H1 (cell line): ENCODE data around the gene GPR180. TPM values are rescaled to one million over a fixed set of nuclear protein-coding genes. Genes with fewer than 3 reads are reported as not detected.

Experiments
- CTCF ChIA-PET: fragments of 300-600 bp; sonication (Branson Sonifier 250); formaldehyde crosslinking; loops from one replicate; lab custom pipeline; 2021; ENCODE audit not compliant: partially characterized antibody; lab: Charles Lee
- POLR2A ChIA-PET: fragments of 300-600 bp; sonication (Branson Sonifier 250); formaldehyde crosslinking; loops from one replicate; lab custom pipeline; 2021; ENCODE audit warnings: inconsistent platforms; ENCODE audit not compliant: partially characterized antibody; lab: Charles Lee
- DNase-seq, 2 experiments: peaks; one replicate each; pipeline versions ENCODE4 v3.0.0 to v3.0.0-alpha.2; 2010 to 2022; ENCODE audit warnings: low spot score in 2 of 2, low read depth in 1 of 2, mixed read lengths in 1 of 2
- FAIRE-seq: peaks from 2 replicates; lab custom pipeline; 2011; peaks lifted over from hg19 to GRCh38; lab: Jason Lieb, UNC
- H2AFZ ChIP-seq: 2 replicates; pipeline ENCODE4 v1.8.1; 2012; ENCODE audit warnings: low read length, inconsistent platforms
- H2AK5ac ChIP-seq: 2 replicates; pipeline ENCODE4 v1.6.1; 2013; ENCODE audit warnings: low read depth, low read length
- H2BK120ac ChIP-seq: replicated peaks from 2 replicates; pipeline ENCODE3; 2013; ENCODE audit warnings: low read depth, low read length, inconsistent platforms
- H2BK12ac ChIP-seq: 2 replicates; pipeline ENCODE4 v1.6.1; 2013; ENCODE audit warnings: low read depth, low read length
- H2BK15ac ChIP-seq: 2 replicates; pipeline ENCODE4 v1.6.1; 2013; ENCODE audit warnings: low read length
- H2BK20ac ChIP-seq: 2 replicates; pipeline ENCODE4 v1.6.1; 2013; ENCODE audit warnings: low read length
- H2BK5ac ChIP-seq: 2 replicates; pipeline ENCODE4 v1.6.1; 2013; ENCODE audit warnings: low read depth, low read length
- H3K14ac ChIP-seq: 2 replicates; pipeline ENCODE4 v1.6.1; 2013; ENCODE audit warnings: inconsistent platforms; ENCODE audit not compliant: insufficient read length
- H3K18ac ChIP-seq: 2 replicates; pipeline ENCODE4 v1.6.1; 2013; ENCODE audit warnings: low read length; ENCODE audit errors: extremely low read depth
- H3K23ac ChIP-seq: 2 replicates; pipeline ENCODE4 v1.6.1; 2013; ENCODE audit warnings: inconsistent platforms; ENCODE audit not compliant: insufficient read length
- H3K23me2 ChIP-seq: 2 replicates; pipeline ENCODE4 v1.6.1; 2013; ENCODE audit warnings: low read depth, low read length
- H3K27ac ChIP-seq: 2 replicates; pipeline ENCODE4 v1.6.1; 2011; ENCODE audit warnings: low read depth, low read length, inconsistent platforms
- H3K27me3 ChIP-seq, 4 experiments: replicated peaks in 1 of 4; 1 replicate in 1 of 4; 2 replicates in 3 of 4; pipeline versions ENCODE4 v1.6.1 to v1.8.1; 2011 to 2013; ENCODE audit warnings: low read length in 3 of 4, mild to moderate bottlenecking in 3 of 4, inconsistent platforms in 2 of 4, mixed read lengths in 2 of 4, moderate library complexity in 1 of 4; ENCODE audit not compliant: control insufficient read depth in 3 of 4, insufficient read depth in 3 of 4; ENCODE audit errors: extremely low read depth in 1 of 4
- H3K36me3 ChIP-seq, 4 experiments: 2 replicates each; pipeline versions ENCODE4 v1.6.1 to v1.8.1; 2011 to 2013; ENCODE audit warnings: mild to moderate bottlenecking in 4 of 4, low read length in 3 of 4, moderate library complexity in 2 of 4, control low read depth in 1 of 4, inconsistent platforms in 1 of 4; ENCODE audit not compliant: insufficient read depth in 4 of 4, control insufficient read depth in 2 of 4
- H3K4ac ChIP-seq: replicated peaks from 2 replicates; pipeline ENCODE3; 2013; ENCODE audit warnings: low read length, low read depth, mixed read lengths, inconsistent platforms; ENCODE audit not compliant: insufficient read length
- H3K4me1 ChIP-seq, 4 experiments: replicated peaks in 1 of 4; 1 replicate in 1 of 4; 2 replicates in 3 of 4; pipeline versions ENCODE4 v1.6.1 to v1.8.1; 2011 to 2013; ENCODE audit warnings: low read length in 3 of 4, inconsistent platforms in 2 of 4, mixed read lengths in 1 of 4; ENCODE audit not compliant: insufficient read depth in 4 of 4, control insufficient read depth in 3 of 4
- H3K4me2 ChIP-seq, 2 experiments: 2 replicates each; pipeline versions ENCODE4 v1.6.1 to v1.8.1; 2011 to 2013; ENCODE audit warnings: low read depth in 2 of 2, low read length in 2 of 2, control low read depth in 1 of 2, inconsistent platforms in 1 of 2, mild to moderate bottlenecking in 1 of 2; ENCODE audit not compliant: insufficient read depth in 1 of 2
- H3K4me3 ChIP-seq, 4 experiments: fragments of 200-600, 300-600 bp in 1 of 4; sonication (generic), shearing (Covaris generic), sonication (Bioruptor Twin) in 1 of 4; 2 replicates each; pipeline versions ENCODE4 v1.5.1 to v1.8.1; 2011 to 2016; ENCODE audit warnings: low read length in 4 of 4, low read depth in 3 of 4, control low read depth in 2 of 4, inconsistent platforms in 2 of 4, mild to moderate bottlenecking in 2 of 4, mixed read lengths in 1 of 4, moderate library complexity in 1 of 4; ENCODE audit not compliant: insufficient read depth in 2 of 4; ENCODE audit errors: extremely low read depth in 1 of 4
- H3K56ac ChIP-seq: replicated peaks from 2 replicates; pipeline ENCODE3; 2013; ENCODE audit warnings: low read depth, mild to moderate bottlenecking, mixed read lengths, low read length, inconsistent platforms; ENCODE audit not compliant: insufficient read length
- H3K79me1 ChIP-seq: 2 replicates; pipeline ENCODE4 v1.6.1; 2013; ENCODE audit warnings: low read depth, low read length, control low read depth
- H3K79me2 ChIP-seq, 2 experiments: 2 replicates each; pipeline versions ENCODE4 v1.6.1 to v1.8.1; 2012 to 2013; ENCODE audit warnings: low read length in 2 of 2, mild to moderate bottlenecking in 2 of 2, inconsistent platforms in 1 of 2; ENCODE audit not compliant: insufficient read depth in 2 of 2, control insufficient read depth in 1 of 2
- H3K9ac ChIP-seq, 4 experiments: replicated peaks in 1 of 4; 1 replicate in 1 of 4; 2 replicates in 3 of 4; pipeline versions ENCODE4 v1.6.1 to v1.8.1; 2011 to 2013; ENCODE audit warnings: low read depth in 3 of 4, low read length in 3 of 4, control low read depth in 2 of 4, mild to moderate bottlenecking in 2 of 4, moderate library complexity in 2 of 4, inconsistent platforms in 1 of 4; ENCODE audit errors: extremely low read depth in 1 of 4
- H3K9me3 ChIP-seq, 2 experiments: 2 replicates each; pipeline versions ENCODE4 v1.6.1 to v1.8.1; 2012 to 2013; ENCODE audit warnings: mild to moderate bottlenecking in 2 of 2, moderate library complexity in 2 of 2, control low read depth in 1 of 2, inconsistent platforms in 1 of 2, low read depth in 1 of 2, low read length in 1 of 2, mixed read lengths in 1 of 2; ENCODE audit not compliant: insufficient read depth in 2 of 2
- H4K20me1 ChIP-seq, 2 experiments: replicated peaks in 1 of 2; 2 replicates each; pipeline versions ENCODE3 to v1.8.1; 2011 to 2013; ENCODE audit warnings: inconsistent platforms in 2 of 2, low read length in 2 of 2, mild to moderate bottlenecking in 1 of 2; ENCODE audit not compliant: insufficient read depth in 2 of 2, control insufficient read depth in 1 of 2
- H4K5ac ChIP-seq: 2 replicates; pipeline ENCODE4 v1.6.1; 2013; ENCODE audit warnings: low read length, low read depth, mixed read lengths, inconsistent platforms; ENCODE audit not compliant: insufficient read length
- H4K8ac ChIP-seq: 2 replicates; pipeline ENCODE4 v1.8.0; 2013; ENCODE audit warnings: mild to moderate bottlenecking, moderate library complexity, low read length, inconsistent platforms; ENCODE audit not compliant: insufficient read depth; ENCODE audit errors: extremely low read depth
- H4K91ac ChIP-seq: replicated peaks from 2 replicates; pipeline ENCODE3; 2013; ENCODE audit warnings: low read length, mixed read lengths, inconsistent platforms; ENCODE audit not compliant: insufficient read length
- CBX5 ChIP-seq: fragments of 300-800, 300-1000 bp; sonication (generic); IDR thresholded peaks from 2 replicates; pipeline ENCODE4 v1.7.1; 2016; ENCODE audit warnings: antibody characterized with exemption, low read length, low read depth
- CEBPB ChIP-seq: IDR thresholded peaks from 2 replicates; pipeline ENCODE4 v1.6.1; 2012; ENCODE audit warnings: low read depth, low read length
- CHD1 ChIP-seq: IDR thresholded peaks from 2 replicates; pipeline ENCODE4 v1.6.1; 2012; ENCODE audit warnings: low read depth, low read length, improper control_type of control experiment
- CTBP2 ChIP-seq: IDR thresholded peaks from 2 replicates; pipeline ENCODE4 v1.7.0; 2011; ENCODE audit warnings: borderline replicate concordance, mild to moderate bottlenecking, moderate library complexity, mixed read lengths, low read length; ENCODE audit not compliant: insufficient read depth, insufficient read length
- EP300 ChIP-seq, 2 experiments: IDR thresholded peaks; 1 replicate in 1 of 2; 2 replicates in 1 of 2; pipeline ENCODE4 v1.6.1; 2011 to 2012; ENCODE audit warnings: low read depth in 2 of 2, low read length in 2 of 2, mild to moderate bottlenecking in 2 of 2, borderline replicate concordance in 1 of 2, inconsistent platforms in 1 of 2, moderate library complexity in 1 of 2
- MAFK ChIP-seq: IDR thresholded peaks from 2 replicates; pipeline ENCODE4 v1.6.1; 2012; ENCODE audit warnings: low read depth, mild to moderate bottlenecking, improper control_type of control experiment, low read length
- PHF8 ChIP-seq: fragments of 200-600 bp; sonication (generic); conservative IDR thresholded peaks from 2 replicates; pipeline ENCODE4 v1.7.1; 2012; ENCODE audit warnings: low read depth, mild to moderate bottlenecking, inconsistent platforms, low read length, moderate library complexity
- POU5F1 ChIP-seq: IDR thresholded peaks from 2 replicates; pipeline ENCODE4 v1.6.1; 2011; ENCODE audit warnings: low read depth, mild to moderate bottlenecking, low read length, moderate library complexity
- RNF2 ChIP-seq: fragments of 200-900, 300-1000 bp; sonication (generic); IDR thresholded peaks from 2 replicates; pipeline ENCODE4 v1.7.1; 2016; ENCODE audit warnings: borderline replicate concordance, low read depth, mild to moderate bottlenecking, antibody characterized with exemption, low read length; ENCODE audit not compliant: poor library complexity, severe bottlenecking; ENCODE audit errors: missing control alignments
- TAF1 ChIP-seq: IDR thresholded peaks from 2 replicates; pipeline ENCODE4 v1.6.1; 2011; ENCODE audit warnings: mild to moderate bottlenecking, low read depth, low read length
- USF2 ChIP-seq: IDR thresholded peaks from 2 replicates; pipeline ENCODE4 v1.6.1; 2011; ENCODE audit warnings: low read length, improper control_type of control experiment
- WGBS, 2 experiments: shearing (Covaris generic) in 1 of 2; methylation state at CpG; one replicate each; pipeline versions ENCODE4 v1.1.6 to v1.1.7; 2013 to 2015; ENCODE audit warnings: low lambda C conversion rate in 2 of 2, mixed read lengths in 2 of 2, inconsistent platforms in 1 of 2, low coverage in 1 of 2, missing lambda C conversion rate in 1 of 2; ENCODE audit not compliant: insufficient replicate concordance in 2 of 2, insufficient coverage in 1 of 2, insufficient read length in 1 of 2; ENCODE audit errors: extremely low coverage in 1 of 2, missing lambda C conversion rate in 1 of 2; 5-methylcytosine and 5-hydroxymethylcytosine counted together
- polyA plus RNA-seq, 7 experiments: library from polyadenylated mRNA; depleted of rRNA in 3 of 7; stranded (reverse) in 5 of 7; unstranded in 2 of 7; fragments of >200 nt in 5 of 7; fragments of 200-250 nt in 2 of 7; gene quantifications; 1 replicate in 5 of 7; 2 replicates in 1 of 7; 4 replicates in 1 of 7; pipeline versions ENCODE4 v1.2.1 to v1.2.3, GENCODE V29; 2011 to 2013; ENCODE audit warnings: missing spikeins in 2 of 7, mixed read lengths in 2 of 7
- total RNA-seq: library from RNA; stranded (reverse); fragmentation: NEBNext Ultra II Directional; extraction: Animal tissue kit (Norgen Biotek cat#: 25700); gene quantifications from 2 replicates; pipeline ENCODE4 v1.2.1, GENCODE V29; 2021

The GPR180 gene
- total and polyA plus RNA-seq, 2 of the 8 experiments (the other 6 are each of a cell fraction or from before 2014, with no cell fraction given) = 1.8 to 4.8 TPM

GRCh38 chr13:94661406-94661805 is 59.7 kb downstream of the GPR180 start:
- no peaks in the 10 kb centered on the region for H3K79me2 ChIP-seq
- H3K4ac ChIP-seq = no peak overlapping the region
- no peak overlapping the region for H2BK5ac ChIP-seq
- 0 out of 4 replicates have a peak overlapping the region, but pooled peaks of 1 of the 2 experiments have one; percentile 15 for H3K4me2 ChIP-seq
- H3K36me3 ChIP-seq = no peaks in the 10 kb centered on the region
- no peak overlapping the region for H2AFZ ChIP-seq
- no peak overlapping the region for H2BK120ac ChIP-seq
- no peak overlapping the region for H3K9ac ChIP-seq
- no peaks in the 10 kb centered on the region for H4K20me1 ChIP-seq
- H2BK12ac ChIP-seq = no peak overlapping the region
- H3K4me3 ChIP-seq = no peak overlapping the region
- H3K79me1 ChIP-seq = no peaks in the 10 kb centered on the region
- no peak overlapping the region; the same call in 1 of the 2 replicates for H2BK15ac ChIP-seq
- H3K23ac ChIP-seq = no peak overlapping the region
- no peak overlapping the region for H4K8ac ChIP-seq
- no peak for DNase-seq
- no peak for FAIRE-seq
- peaks cover 0 to 9% (median 6%) of the 10 kb centered on the region in 4 experiments; a peak in 4 of 7 replicates for H3K4me1 ChIP-seq
- H3K27me3 ChIP-seq = no peaks in the 10 kb centered on the region
- no peak overlapping the region for H3K56ac ChIP-seq
- POLR2A ChIA-PET = interaction anchor here (0.9 kb wide), 1 partner anchor 742 kb away, joined by 3 read pairs; no protein-coding TSS in a partner anchor
- no peak overlapping the region for H4K5ac ChIP-seq
- no peak overlapping the region for H4K91ac ChIP-seq
- no peaks in the 10 kb centered on the region for H3K9me3 ChIP-seq
- 74% methylated on average over 5 of the region's 5 CpGs; no CpG with 5 or more reads in 1 of the 2 experiments for WGBS, 2 experiments
- H2AK5ac ChIP-seq = no peak overlapping the region
- H3K27ac ChIP-seq = no peak overlapping the region
- no peak overlapping the region; the same call in 1 of the 2 replicates for H3K18ac ChIP-seq
- H3K23me2 ChIP-seq = no peaks in the 10 kb centered on the region
- TF ChIP-seq POU5F1 = no peak
- TF ChIP-seq CTBP2 = no peak
- TF ChIP-seq PHF8 = no peak
- TF ChIP-seq CEBPB = no peak
- TF ChIP-seq RNF2 = no peak
- no peak for TF ChIP-seq TAF1
- TF ChIP-seq EP300 (IDR thresholded peaks at IDR 0.05; ENCODE audit: borderline replicate concordance in 1 of 2, low read depth in 2 of 2, low read length in 2 of 2) = no peak
- TF ChIP-seq MAFK = no peak
- no peak for TF ChIP-seq USF2
- no peak for TF ChIP-seq CBX5
- no peak for TF ChIP-seq CHD1
- H2BK20ac ChIP-seq = no peak overlapping the region
- CTCF ChIA-PET = interaction anchor here (0.6 to 4.4 kb wide), 29 partner anchors 9 to 688 kb away, joined by 3 to 27 read pairs (median 4); no protein-coding TSS in a partner anchor
- H3K14ac ChIP-seq = no peak overlapping the region
